ENCODE measurements around the gene ARL11. TPM values are rescaled to one million over a fixed set of nuclear protein-coding genes. Genes with fewer than 3 reads are reported as not detected.

Gene ARL11
- total RNA-seq, 1 donor from 2014 or later, result not detected

GRCh38 chr13:49670828-49671227 is 42.5 kb downstream of the ARL11 start:
- Histone ChIP-seq H3K27ac (ENCODE audit: low read depth, low read length) (no peak overlapping the region), H3K4me3 (ENCODE audit: insufficient read depth, low read depth, low read length) (no peak overlapping the region), H3K36me3 (ENCODE audit: insufficient read depth, low read length) (peaks cover 3% of the 10 kb centered on the region), H3K9ac (ENCODE audit: low read length) (no peak overlapping the region), H4K20me1 (ENCODE audit: insufficient read depth, low read length) (no peaks in the 10 kb centered on the region), H3K4me1 (ENCODE audit: insufficient read depth, low read length) (no peaks in the 10 kb centered on the region), H3K79me2 (ENCODE audit: insufficient read depth, low read length) (peaks cover 8% of the 10 kb centered on the region), H3K9me3 (ENCODE audit: insufficient read depth, low read depth, low read length) (no peaks in the 10 kb centered on the region), H2AFZ (ENCODE audit: low read depth, low read length) (no peak overlapping the region), H3K4me2 (ENCODE audit: low read length) (no peak overlapping the region), H3K27me3 (ENCODE audit: insufficient read depth, low read length) (no peaks in the 10 kb centered on the region)
- Mint-ChIP-seq H3K4me1 (ENCODE audit: low read depth, unreplicated experiment) (peaks cover 17% of the 10 kb centered on the region), H3K27ac (ENCODE audit: unreplicated experiment) (no peak overlapping the region), H3K4me3 (ENCODE audit: unreplicated experiment) (peak overlapping the region; percentile 1), H3K9me3 (ENCODE audit: unreplicated experiment) (no peaks in the 10 kb centered on the region), H3K36me3 (ENCODE audit: low read depth, unreplicated experiment) (peaks cover 14% of the 10 kb centered on the region), H3K27me3 (ENCODE audit: low read depth, unreplicated experiment) (no peaks in the 10 kb centered on the region)
- DNase-seq (ENCODE audit: low read depth) (no peak), FAIRE-seq (no peak)
- TF ChIP-seq CTCF (IDR thresholded peaks at IDR 0.05; ENCODE audit: insufficient read depth, low read depth, low read length) (no peak), EZH2 (IDR thresholded peaks at IDR 0.05; ENCODE audit: insufficient read depth, low read length) (no peak)

GRCh38 chr13:49676581-49677298 is 48.4 kb downstream of the ARL11 start:
- Histone ChIP-seq H3K4me3 (ENCODE audit: insufficient read depth, low read depth, low read length) (no peak overlapping the region), H4K20me1 (ENCODE audit: insufficient read depth, low read length) (peaks cover 7% of the 10 kb centered on the region), H3K27ac (ENCODE audit: low read depth, low read length) (no peak overlapping the region), H3K4me2 (ENCODE audit: low read length) (no peak overlapping the region), H3K27me3 (ENCODE audit: insufficient read depth, low read length) (no peaks in the 10 kb centered on the region), H3K9me3 (ENCODE audit: insufficient read depth, low read depth, low read length) (no peaks in the 10 kb centered on the region), H3K79me2 (ENCODE audit: insufficient read depth, low read length) (peaks cover 37% of the 10 kb centered on the region), H3K4me1 (ENCODE audit: insufficient read depth, low read length) (peaks cover 2% of the 10 kb centered on the region), H3K36me3 (ENCODE audit: insufficient read depth, low read length) (peaks cover 2% of the 10 kb centered on the region), H2AFZ (ENCODE audit: low read depth, low read length) (no peak overlapping the region), H3K9ac (ENCODE audit: low read length) (no peak overlapping the region)
- DNase-seq (ENCODE audit: low read depth) (no peak), FAIRE-seq (no peak)
- Mint-ChIP-seq H3K27me3 (ENCODE audit: low read depth, unreplicated experiment) (no peaks in the 10 kb centered on the region), H3K9me3 (ENCODE audit: unreplicated experiment) (no peaks in the 10 kb centered on the region), H3K36me3 (ENCODE audit: low read depth, unreplicated experiment) (peaks cover 17% of the 10 kb centered on the region), H3K4me3 (ENCODE audit: unreplicated experiment) (no peak overlapping the region), H3K27ac (ENCODE audit: unreplicated experiment) (no peak overlapping the region), H3K4me1 (ENCODE audit: low read depth, unreplicated experiment) (no peaks in the 10 kb centered on the region)
- TF ChIP-seq CTCF (IDR thresholded peaks at IDR 0.05; ENCODE audit: insufficient read depth, low read depth, low read length) (no peak), EZH2 (IDR thresholded peaks at IDR 0.05; ENCODE audit: insufficient read depth, low read length) (no peak)

Measured in astrocyte (in vitro differentiated cells and primary cell).